Brain microvascular endothelial cell (primary cell): ENCODE results near the gene ADARB2.
"Not testable (repeated sequence)": the region's sequence is repeated elsewhere in the genome, so short reads cannot be mapped to it uniquely, and the experiment has no call there.

Source experiments
- DNase-seq: peaks from one replicate; pipeline ENCODE4 v3.0.0-alpha.2; 2020
- H3K27ac ChIP-seq: fragments of 250-450 bp; sonication (Bioruptor Pico); 2 replicates; pipeline ENCODE4 v1.5.1; 2020; ENCODE audit warnings: mild to moderate bottlenecking, moderate library complexity
- H3K27me3 ChIP-seq: fragments of 250-450 bp; sonication (Bioruptor Pico); replicated peaks from 2 replicates; pipeline ENCODE4 v1.5.1; 2020; ENCODE audit warnings: mild to moderate bottlenecking
- H3K36me3 ChIP-seq: fragments of 250-450 bp; sonication (Bioruptor Pico); replicated peaks from 2 replicates; pipeline ENCODE4 v1.5.1; 2020; ENCODE audit warnings: mild to moderate bottlenecking
- H3K4me3 ChIP-seq: 2 replicates; pipeline ENCODE4 v1.5.1; 2011; ENCODE audit warnings: low read depth, mild to moderate bottlenecking, control low read depth, low read length, moderate library complexity
- in situ Hi-C: cut with HindIII; loops from 2 replicates; pipeline ENCODE4 v1.10.0; 2017; ENCODE audit warnings: low sequenced_read_pairs, low pct_ligation_motif_present
- TF ChIP-seq, protein P1 (sequence below): IDR thresholded peaks from 2 replicates; pipeline ENCODE4 v1.5.1; 2011; ENCODE audit warnings: low read depth, mild to moderate bottlenecking, moderate library complexity, low read length, control low read depth, inconsistent platforms; ENCODE audit errors: missing control alignments

ADARB2 gene

DNA sequence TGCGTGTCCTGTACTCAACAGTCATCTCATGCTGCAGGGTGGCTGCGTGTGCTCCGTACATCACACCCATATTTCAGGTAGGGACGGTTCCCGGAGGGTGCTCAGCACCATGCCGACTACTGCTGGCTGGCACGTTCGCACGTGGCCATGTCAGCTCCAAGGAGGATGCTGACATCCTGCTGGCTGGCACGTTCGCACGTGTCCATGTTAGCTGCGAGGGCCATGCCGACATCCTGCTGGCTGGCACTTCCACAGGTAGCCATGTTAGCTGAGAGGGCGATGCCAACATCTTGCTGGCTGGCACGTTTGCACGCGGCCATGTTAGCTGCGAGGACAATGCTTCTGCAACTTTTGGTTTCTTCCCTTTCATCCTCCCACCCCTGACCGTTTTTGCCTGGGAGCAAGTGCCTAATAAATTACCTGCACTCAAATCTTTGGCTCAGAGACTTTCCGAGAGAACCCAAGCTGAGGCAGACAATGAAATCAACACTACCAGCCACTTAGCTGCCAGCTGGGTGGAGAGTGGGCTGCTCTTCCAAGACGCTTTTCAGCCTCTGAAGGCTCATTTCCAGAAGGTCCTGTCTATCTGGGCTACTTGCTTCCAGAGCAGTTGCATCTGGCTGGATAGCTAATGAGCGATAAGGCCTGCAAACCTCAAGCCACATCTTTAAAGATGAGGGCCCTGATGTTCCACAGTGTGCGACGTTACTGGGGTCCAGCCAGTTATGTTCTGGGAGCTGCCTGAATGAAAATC, 576.6 kb downstream of the ADARB2 start:
- no peaks in the 10 kb centered on the region for H3K36me3 ChIP-seq
- H3K27ac ChIP-seq: no peak overlapping the region
- DNase-seq: no peak
- H3K27me3 ChIP-seq: no peaks in the 10 kb centered on the region
- in situ Hi-C loops: no loop called here
- H3K4me3 ChIP-seq: no peak overlapping the region
- TF ChIP-seq, protein P1, sequence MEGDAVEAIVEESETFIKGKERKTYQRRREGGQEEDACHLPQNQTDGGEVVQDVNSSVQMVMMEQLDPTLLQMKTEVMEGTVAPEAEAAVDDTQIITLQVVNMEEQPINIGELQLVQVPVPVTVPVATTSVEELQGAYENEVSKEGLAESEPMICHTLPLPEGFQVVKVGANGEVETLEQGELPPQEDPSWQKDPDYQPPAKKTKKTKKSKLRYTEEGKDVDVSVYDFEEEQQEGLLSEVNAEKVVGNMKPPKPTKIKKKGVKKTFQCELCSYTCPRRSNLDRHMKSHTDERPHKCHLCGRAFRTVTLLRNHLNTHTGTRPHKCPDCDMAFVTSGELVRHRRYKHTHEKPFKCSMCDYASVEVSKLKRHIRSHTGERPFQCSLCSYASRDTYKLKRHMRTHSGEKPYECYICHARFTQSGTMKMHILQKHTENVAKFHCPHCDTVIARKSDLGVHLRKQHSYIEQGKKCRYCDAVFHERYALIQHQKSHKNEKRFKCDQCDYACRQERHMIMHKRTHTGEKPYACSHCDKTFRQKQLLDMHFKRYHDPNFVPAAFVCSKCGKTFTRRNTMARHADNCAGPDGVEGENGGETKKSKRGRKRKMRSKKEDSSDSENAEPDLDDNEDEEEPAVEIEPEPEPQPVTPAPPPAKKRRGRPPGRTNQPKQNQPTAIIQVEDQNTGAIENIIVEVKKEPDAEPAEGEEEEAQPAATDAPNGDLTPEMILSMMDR: no peak

DNA sequence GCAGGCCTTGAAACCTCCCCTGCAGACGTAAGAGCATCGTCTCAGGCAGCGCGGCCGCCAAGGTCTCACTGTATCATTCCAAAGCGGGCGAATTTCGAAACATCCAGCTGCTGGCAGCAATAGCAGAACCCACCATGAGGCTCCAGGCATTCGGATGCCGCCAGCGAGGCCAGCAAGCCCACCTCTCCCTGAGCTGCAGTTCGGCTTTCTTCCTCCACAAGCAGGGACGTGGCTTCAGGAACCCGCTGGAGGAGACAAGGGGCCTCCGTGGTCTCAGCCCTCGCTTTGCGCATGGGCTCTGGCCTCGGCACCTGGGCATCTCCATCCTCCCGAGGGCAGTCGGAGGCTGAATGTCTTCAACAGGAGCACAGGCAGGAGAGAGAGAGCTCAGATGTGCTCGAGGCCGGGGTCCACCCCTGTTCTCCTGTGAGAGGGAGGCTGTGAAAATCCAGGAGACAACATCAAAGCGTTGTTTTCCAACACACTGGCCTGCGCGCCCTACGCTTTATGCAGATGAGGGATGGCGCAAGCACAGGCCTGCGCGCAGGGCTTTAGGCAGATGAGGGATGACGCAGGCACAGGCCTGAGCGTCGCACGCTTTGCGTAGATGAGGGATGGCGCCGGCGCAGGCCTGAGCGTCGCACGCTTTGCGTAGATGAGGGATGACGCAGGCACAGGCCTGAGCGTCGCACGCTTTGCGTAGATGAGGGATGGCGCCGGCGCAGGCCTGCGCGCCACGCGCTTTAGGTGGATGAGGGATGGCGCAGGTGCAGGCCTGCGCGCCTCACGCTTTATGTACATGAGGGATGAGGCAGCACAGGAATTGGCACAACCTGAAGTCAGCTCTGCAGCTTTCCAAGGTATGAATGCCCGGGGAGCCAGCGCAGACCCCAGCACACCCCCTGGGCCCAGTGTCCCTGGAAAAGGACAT, 577.9 kb downstream of the ADARB2 start:
- H3K4me3 ChIP-seq: no peak overlapping the region
- no peak for DNase-seq
- TF ChIP-seq, protein P1: no peak
- H3K27ac ChIP-seq: no peak overlapping the region
- in situ Hi-C loops: no loop called here
- H3K36me3 ChIP-seq: no peaks in the 10 kb centered on the region
- no peaks in the 10 kb centered on the region for H3K27me3 ChIP-seq

DNA sequence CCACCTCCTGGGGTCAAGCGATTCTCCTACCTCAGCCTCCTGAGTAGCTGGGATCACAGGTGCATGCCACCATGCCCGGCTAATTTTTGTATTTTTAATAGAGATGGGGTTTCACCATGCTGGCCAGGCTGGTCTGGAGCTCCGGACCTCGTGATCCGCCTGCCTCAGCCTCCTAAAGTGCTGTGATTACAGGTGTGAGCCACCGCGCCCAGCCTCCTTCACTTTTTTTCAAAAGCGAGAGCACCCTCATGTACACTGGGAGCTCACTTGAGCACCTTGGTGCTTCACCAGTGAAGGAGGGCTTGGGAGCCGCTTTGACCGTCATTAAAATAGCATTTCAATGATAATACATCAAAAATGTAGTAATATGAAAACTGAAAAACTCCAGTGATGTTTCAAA, 578.8 kb downstream of the ADARB2 start:
- in situ Hi-C loops, H3K27me3 ChIP-seq, DNase-seq, H3K36me3 ChIP-seq, H3K27ac ChIP-seq, H3K4me3 ChIP-seq: not testable (repeated sequence)

DNA sequence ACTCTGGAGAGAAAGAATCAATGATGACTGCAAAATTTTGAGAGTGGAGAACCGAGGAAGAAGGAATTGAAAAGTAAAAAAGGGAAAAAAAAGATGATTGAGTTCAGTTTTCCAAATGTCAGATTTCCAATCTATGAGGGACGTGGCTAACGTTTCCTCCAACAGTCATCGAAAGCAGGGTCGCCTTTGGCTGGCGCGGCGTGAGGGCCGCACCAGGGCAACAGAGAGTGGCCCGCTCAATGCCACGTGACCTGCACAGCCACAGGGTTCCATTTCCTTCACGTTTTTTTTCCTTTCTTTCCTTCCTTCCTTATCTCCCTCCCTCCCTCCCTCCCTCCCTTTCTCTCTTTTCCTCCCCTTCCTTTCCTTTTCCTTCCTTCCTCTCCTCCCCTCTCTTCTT, 579.3 kb downstream of the ADARB2 start:
- Histone ChIP-seq H3K27me3 (no peaks in the 10 kb centered on the region), H3K27ac (no peak overlapping the region), H3K4me3 (no peak overlapping the region), H3K36me3 (no peaks in the 10 kb centered on the region)
- TF ChIP-seq, protein P1: no peak
- no peak for DNase-seq
- in situ Hi-C loops: no loop called here

DNA sequence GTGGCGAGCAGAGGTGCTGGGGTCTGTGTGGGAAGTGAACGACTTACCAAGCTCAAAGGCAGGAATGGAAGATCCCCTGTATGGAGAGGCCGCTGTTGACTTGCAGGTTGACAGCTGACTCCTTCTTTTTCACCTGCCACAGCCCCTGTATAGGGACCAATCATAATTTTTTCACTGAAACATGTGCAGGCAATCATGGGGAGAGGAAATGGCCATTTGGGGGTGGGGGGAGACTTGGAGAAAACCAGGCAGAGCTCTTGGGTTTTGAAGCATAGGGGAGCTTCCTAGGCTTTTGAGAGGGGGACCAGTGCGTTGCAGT, 579.8 kb downstream of the ADARB2 start:
- H3K36me3 ChIP-seq: no peaks in the 10 kb centered on the region
- H3K27me3 ChIP-seq: no peaks in the 10 kb centered on the region
- TF ChIP-seq, protein P1: no peak
- H3K4me3 ChIP-seq: no peak overlapping the region
- no peak overlapping the region for H3K27ac ChIP-seq
- in situ Hi-C loops: no loop called here
- no peak for DNase-seq

DNA sequence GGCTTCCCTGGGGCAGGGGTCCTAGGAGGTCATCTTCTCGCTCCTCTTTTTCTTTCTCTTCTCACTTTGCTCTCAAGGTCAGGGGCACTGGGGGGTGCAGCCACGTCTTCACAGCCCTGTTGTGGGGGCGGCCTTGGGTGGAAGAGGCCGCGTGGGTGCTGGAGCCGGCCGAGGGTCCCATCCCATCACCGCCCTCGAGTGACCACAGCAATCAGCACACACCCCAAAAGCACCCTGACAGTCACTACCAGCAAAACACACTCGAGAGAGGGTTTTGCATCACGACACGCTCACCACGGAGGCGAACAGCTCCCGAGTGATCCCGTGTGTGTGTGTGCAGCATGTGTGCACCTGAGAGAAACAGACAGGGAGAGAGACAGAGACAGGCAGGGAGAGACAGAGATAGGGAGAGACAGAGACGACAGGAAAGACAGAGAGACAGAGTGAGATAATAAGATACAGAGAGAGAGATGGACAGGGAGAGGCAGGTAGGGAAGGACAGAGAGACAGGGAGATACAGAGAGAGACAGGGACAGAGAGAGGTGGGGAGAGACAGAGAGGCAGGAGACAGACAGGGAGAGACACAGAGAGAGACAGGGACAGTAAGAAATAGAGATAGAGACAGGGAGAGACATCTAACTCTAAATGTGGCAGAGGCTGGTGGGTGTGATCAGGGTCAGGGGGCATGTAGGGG, 580.3 kb downstream of the ADARB2 start:
- no peak for DNase-seq
- Histone ChIP-seq H3K27ac (no peak overlapping the region), H3K4me3 (no peak overlapping the region), H3K36me3 (no peaks in the 10 kb centered on the region), H3K27me3 (no peaks in the 10 kb centered on the region)
- in situ Hi-C loops: no loop called here
- TF ChIP-seq, protein P1: no peak
